GM23248 (cell line): ENCODE results near the gene NOL9. TPM values are rescaled to one million over a fixed set of nuclear protein-coding genes. Genes with fewer than 3 reads are reported as not detected.

ENCODE experiments used
- DNase-seq: peaks from one replicate; pipeline ENCODE4 v3.0.0-alpha.2; 2015
- H2AFZ ChIP-seq: fragments of 200-600 bp; sonication (generic); 2 replicates; pipeline ENCODE4 v1.6.1; 2016; ENCODE audit warnings: antibody characterized with exemption
- H3F3A ChIP-seq: fragments of 200-600 bp; sonication (generic); 2 replicates; pipeline ENCODE4 v1.6.1; 2016; ENCODE audit warnings: mild to moderate bottlenecking, antibody characterized with exemption, mixed run types; ENCODE audit not compliant: insufficient read depth
- H3K27ac ChIP-seq: fragments of 200-600 bp; sonication (generic); 2 replicates; pipeline ENCODE4 v1.5.1; 2016; ENCODE audit warnings: mild to moderate bottlenecking
- H3K27me3 ChIP-seq: fragments of 200-600 bp; sonication (generic); replicated peaks from 2 replicates; pipeline ENCODE4 v1.6.1; 2016; ENCODE audit warnings: mild to moderate bottlenecking; ENCODE audit not compliant: insufficient read depth
- H3K36me3 ChIP-seq: fragments of 200-600 bp; sonication (generic); 2 replicates; pipeline ENCODE4 v1.6.1; 2016; ENCODE audit warnings: low read depth, mild to moderate bottlenecking
- H3K4me1 ChIP-seq: fragments of 200-600 bp; sonication (generic); 2 replicates; pipeline ENCODE4 v1.6.1; 2016; ENCODE audit warnings: mild to moderate bottlenecking; ENCODE audit not compliant: insufficient read depth
- H3K4me2 ChIP-seq: fragments of 200-600 bp; sonication (generic); one replicate; pipeline ENCODE4 v1.6.1; 2016; ENCODE audit warnings: mild to moderate bottlenecking; ENCODE audit not compliant: unreplicated experiment
- H3K4me3 ChIP-seq: fragments of 200-600 bp; sonication (generic); 2 replicates; pipeline ENCODE4 v1.5.1; 2016; ENCODE audit warnings: mild to moderate bottlenecking
- H3K79me2 ChIP-seq: fragments of 200-600 bp; sonication (generic); 2 replicates; pipeline ENCODE4 v1.6.1; 2016; ENCODE audit warnings: mild to moderate bottlenecking; ENCODE audit not compliant: insufficient read depth
- H3K9ac ChIP-seq: fragments of 200-600 bp; sonication (generic); 2 replicates; pipeline ENCODE4 v1.6.1; 2016; ENCODE audit warnings: mild to moderate bottlenecking
- H3K9me2 ChIP-seq: fragments of 200-600 bp; sonication (generic); 2 replicates; pipeline ENCODE4 v1.6.1; 2016; ENCODE audit warnings: mixed run types, mild to moderate bottlenecking, moderate library complexity; ENCODE audit not compliant: insufficient read depth
- H3K9me3 ChIP-seq: fragments of 200-600 bp; sonication (generic); one replicate; pipeline ENCODE4 v1.6.1; 2017; ENCODE audit warnings: low read depth
- H4K20me1 ChIP-seq: fragments of 200-600 bp; sonication (generic); 2 replicates; pipeline ENCODE4 v1.6.0; 2016; ENCODE audit not compliant: insufficient read depth
- EZH2 ChIP-seq: fragments of 200-600 bp; sonication (generic); IDR thresholded peaks from 2 replicates; pipeline ENCODE4 v1.6.1; 2018; ENCODE audit warnings: antibody characterized with exemption, mild to moderate bottlenecking; ENCODE audit not compliant: insufficient read depth, poor library complexity, severe bottlenecking
- EZH2phosphoT487 ChIP-seq: fragments of 200-600 bp; sonication (generic); IDR thresholded peaks from 2 replicates; pipeline ENCODE4 v1.6.1; 2018; ENCODE audit warnings: antibody characterized with exemption, moderate library complexity, mild to moderate bottlenecking, low read depth; ENCODE audit not compliant: insufficient read depth
- WGBS, 2 experiments: methylation state at CpG; one replicate each; pipeline ENCODE4 v1.1.6; 2015 to 2017; ENCODE audit warnings: low lambda C conversion rate in 2 of 2, low coverage in 1 of 2; ENCODE audit errors: missing lambda C conversion rate in 2 of 2; 5-methylcytosine and 5-hydroxymethylcytosine counted together
- in situ Hi-C: fragments of 300-500 bp; cut with MboI; formaldehyde crosslinking; loops from 2 replicates; pipeline ENCODE4 v1.15.0; 2020
- polyA plus RNA-seq: library from polyadenylated mRNA; unstranded; fragments of >200 nt; fragmentation: Nextera tagmentation; extraction: Ambion mirVana; gene quantifications from 2 replicates; pipeline ENCODE4 v1.2.1, GENCODE V29; 2016
- total RNA-seq: library from RNA; depleted of rRNA; stranded (reverse); fragments of >200 nt; shearing (Covaris generic); gene quantifications from 2 replicates; pipeline ENCODE4 v1.2.3, GENCODE V29; 2014

NOL9 gene
- total and polyA plus RNA-seq, 2 experiments from 2014 or later = 13.0 to 27.8 TPM

DNA sequence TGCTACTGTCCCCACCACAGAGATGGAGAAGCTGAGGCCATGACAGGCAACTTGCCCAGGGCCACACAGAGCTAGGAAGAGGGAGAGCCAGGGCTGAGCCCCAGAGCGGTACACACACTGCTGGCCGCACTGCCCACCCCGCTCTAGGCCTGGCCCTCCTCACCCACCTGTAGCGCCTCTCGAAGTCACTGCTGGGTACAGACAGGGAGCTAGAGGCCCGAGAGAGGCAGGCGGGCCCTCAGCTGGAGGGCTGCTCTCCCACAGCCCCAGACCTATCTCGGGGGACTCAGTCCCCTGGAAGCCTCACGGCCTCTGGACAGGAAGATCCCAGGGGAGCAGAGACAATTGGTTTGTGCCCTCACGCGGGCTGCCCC is 45.5 kb downstream of the NOL9 start:
- H3K4me3 ChIP-seq = no peak overlapping the region
- no peak overlapping the region for H3K4me2 ChIP-seq
- no peaks in the 10 kb centered on the region for H3K79me2 ChIP-seq
- 87 to 93% methylated on average over 11 of the region's 11 CpGs for WGBS, 2 experiments
- no peak overlapping the region for H3K27ac ChIP-seq
- H3K4me1 ChIP-seq = no peaks in the 10 kb centered on the region
- in situ Hi-C loops = no loop called here
- no peak for TF ChIP-seq EZH2
- no peak for TF ChIP-seq EZH2phosphoT487
- H3K9me2 ChIP-seq = no peaks in the 10 kb centered on the region
- H3K9ac ChIP-seq = no peak overlapping the region
- H3K9me3 ChIP-seq = no peaks in the 10 kb centered on the region
- H4K20me1 ChIP-seq = no peaks in the 10 kb centered on the region
- no peaks in the 10 kb centered on the region for H3K36me3 ChIP-seq
- no peak overlapping the region for H2AFZ ChIP-seq
- H3K27me3 ChIP-seq = no peaks in the 10 kb centered on the region
- H3F3A ChIP-seq = no peaks in the 10 kb centered on the region
- no peak for DNase-seq

- Histone ChIP-seq H3F3A (no peaks in the 10 kb centered on the region), H3K79me2 (no peaks in the 10 kb centered on the region), H3K9me3 (no peaks in the 10 kb centered on the region), H3K27ac (no peak overlapping the region), H3K4me1 (no peaks in the 10 kb centered on the region), H4K20me1 (no peaks in the 10 kb centered on the region), H3K9ac (no peak overlapping the region), H3K36me3 (no peaks in the 10 kb centered on the region), H2AFZ (no peak overlapping the region), H3K4me3 (no peak overlapping the region), H3K27me3 (no peaks in the 10 kb centered on the region), H3K9me2 (no peaks in the 10 kb centered on the region), H3K4me2 (no peak overlapping the region)
- TF ChIP-seq EZH2phosphoT487 (no peak), EZH2 (no peak)
- in situ Hi-C loops = no loop called here
- DNase-seq = no peak
- WGBS, 2 experiments = 71 to 77% methylated on average over 18 of the region's 18 CpGs
Observed at GRCh38 chr1:6508154-6508815, 46.0 kb downstream of the NOL9 start.

GRCh38 chr1:6507461-6507911 is 46.8 kb downstream of the NOL9 start:
- H3K27ac ChIP-seq = no peak overlapping the region
- no peak overlapping the region for H3K9ac ChIP-seq
- H3K27me3 ChIP-seq = no peaks in the 10 kb centered on the region
- 30 to 32% methylated on average over 12 of the region's 12 CpGs for WGBS, 2 experiments
- H3K9me3 ChIP-seq = no peaks in the 10 kb centered on the region
- no peaks in the 10 kb centered on the region for H3K4me1 ChIP-seq
- no peak for DNase-seq
- in situ Hi-C loops = no loop called here
- no peak for TF ChIP-seq EZH2phosphoT487
- no peak for TF ChIP-seq EZH2
- H3K4me3 ChIP-seq = no peak overlapping the region
- H3F3A ChIP-seq = no peaks in the 10 kb centered on the region
- no peaks in the 10 kb centered on the region for H3K9me2 ChIP-seq
- H3K36me3 ChIP-seq = no peaks in the 10 kb centered on the region
- no peaks in the 10 kb centered on the region for H4K20me1 ChIP-seq
- H2AFZ ChIP-seq = no peak overlapping the region
- no peaks in the 10 kb centered on the region for H3K79me2 ChIP-seq
- H3K4me2 ChIP-seq = no peak overlapping the region

- H3K79me2 ChIP-seq = no peaks in the 10 kb centered on the region
- H3K36me3 ChIP-seq = no peaks in the 10 kb centered on the region
- no peaks in the 10 kb centered on the region for H3F3A ChIP-seq
- in situ Hi-C loops = no loop called here
- no peak overlapping the region for H3K9ac ChIP-seq
- DNase-seq = no peak
- no peaks in the 10 kb centered on the region for H3K9me2 ChIP-seq
- H4K20me1 ChIP-seq = no peaks in the 10 kb centered on the region
- no peak overlapping the region for H3K4me3 ChIP-seq
- TF ChIP-seq EZH2phosphoT487 = no peak
- no peak for TF ChIP-seq EZH2
- H2AFZ ChIP-seq = no peak overlapping the region
- H3K27me3 ChIP-seq = no peaks in the 10 kb centered on the region
- no peaks in the 10 kb centered on the region for H3K4me1 ChIP-seq
- 71 to 75% methylated on average over 7 of the region's 7 CpGs for WGBS, 2 experiments
- no peak overlapping the region for H3K4me2 ChIP-seq
- H3K27ac ChIP-seq = no peak overlapping the region
- H3K9me3 ChIP-seq = no peaks in the 10 kb centered on the region
Observed at GRCh38 chr1:6507037-6507428, 47.3 kb downstream of the NOL9 start.
